ENCODE results near the gene RPL27. TPM values are rescaled to one million over a fixed set of nuclear protein-coding genes. Genes with fewer than 3 reads are reported as not detected.
A peak's percentile ranks its signal among the peaks of the same experiment; 100 is the strongest.

RPL27 gene
- total RNA-seq, 1 donor from 2014 or later, result 1,032 TPM

DNA sequence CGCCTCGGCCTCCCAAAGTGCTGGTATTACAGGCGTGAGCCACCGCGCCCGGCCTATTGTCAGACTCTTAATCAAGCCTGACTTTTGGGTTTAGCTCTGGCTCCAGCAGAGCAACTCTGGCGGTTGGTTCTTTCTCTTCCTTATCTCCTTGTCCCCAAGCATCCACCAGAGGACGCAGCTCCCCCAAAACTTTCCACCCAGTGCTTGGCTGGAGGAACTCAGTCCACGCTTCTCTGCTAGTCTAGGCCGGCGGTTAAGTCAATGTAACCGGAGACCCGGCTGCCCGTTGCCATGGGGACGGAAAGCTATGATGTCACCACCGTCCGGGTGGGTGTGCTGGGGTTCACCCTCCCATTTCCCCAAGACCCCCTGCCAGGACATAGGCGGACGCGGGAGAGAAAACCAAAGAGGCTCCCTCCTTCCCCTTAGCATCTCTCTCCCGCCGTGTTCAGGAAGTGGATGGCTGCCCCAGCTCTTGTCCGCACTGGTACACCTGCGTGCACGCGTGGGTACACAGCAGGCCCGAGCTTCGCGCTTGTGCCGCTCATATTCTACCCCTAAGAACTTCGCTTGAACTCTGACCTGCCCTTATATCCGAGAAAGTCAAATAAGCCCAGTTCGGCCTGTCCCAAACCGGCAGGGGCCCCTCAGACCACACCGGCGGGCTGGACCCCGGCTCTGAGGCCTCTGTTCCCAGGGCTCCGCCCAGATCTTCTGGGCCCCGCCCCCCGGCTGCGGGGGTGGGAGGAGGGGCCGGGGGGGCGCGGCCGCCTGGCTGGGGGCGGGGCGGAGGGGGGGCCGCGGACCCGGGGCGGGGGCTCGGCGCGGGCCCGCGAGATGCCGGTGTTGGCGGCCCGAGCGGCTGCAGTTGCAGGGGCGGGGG is 26.4 kb downstream of the RPL27 start, which contains the start of gene RND2:
TSS of gene RND2 (plus strand) at position 825 of the 883 bp plus-strand sequence. CDS start 117 bp downstream, outside the sequence.
- TF ChIP-seq EZH2 (IDR thresholded peaks at IDR 0.05; ENCODE audit: insufficient read depth, low read length), result no peak
- TF ChIP-seq CTCF (IDR thresholded peaks at IDR 0.05; ENCODE audit: insufficient read depth, low read depth, low read length), result peak; percentile 71
- peak within 1 kb of the TSS; percentile 67 for H3K27ac ChIP-seq (ENCODE audit: low read depth, low read length)
- Mint-ChIP-seq H3K27me3 (ENCODE audit: low read depth, unreplicated experiment) (peaks cover 6% of the 10 kb centered on the region), H3K27ac (ENCODE audit: unreplicated experiment) (peak within 1 kb of the TSS; percentile 70), H3K36me3 (ENCODE audit: low read depth, unreplicated experiment) (no peaks in the 10 kb centered on the region), H3K9me3 (ENCODE audit: unreplicated experiment) (no peaks in the 10 kb centered on the region), H3K4me3 (ENCODE audit: unreplicated experiment) (peak within 1 kb of the TSS; percentile 84), H3K4me1 (ENCODE audit: low read depth, unreplicated experiment) (peaks cover 8% of the 10 kb centered on the region)
- DNase-seq (ENCODE audit: low read depth) (peak; percentile 90), FAIRE-seq (peak; percentile 70)
- peak within 1 kb of the TSS; percentile 91 for H3K4me3 ChIP-seq (ENCODE audit: insufficient read depth, low read depth, low read length)
- peak within 1 kb of the TSS; percentile 100 for H3K4me2 ChIP-seq (ENCODE audit: low read length)
- H2AFZ ChIP-seq (ENCODE audit: low read depth, low read length), result peak within 1 kb of the TSS; percentile 98
- H3K9me3 ChIP-seq (ENCODE audit: insufficient read depth, low read depth, low read length), result no peaks in the 10 kb centered on the region
- peaks cover 23% of the 10 kb centered on the region for H3K4me1 ChIP-seq (ENCODE audit: insufficient read depth, low read length)
- peak within 1 kb of the TSS; percentile 89 for H3K9ac ChIP-seq (ENCODE audit: low read length)
- H3K27me3 ChIP-seq (ENCODE audit: insufficient read depth, low read length), result no peaks in the 10 kb centered on the region
- no peaks in the 10 kb centered on the region for H4K20me1 ChIP-seq (ENCODE audit: insufficient read depth, low read length)
- H3K79me2 ChIP-seq (ENCODE audit: insufficient read depth, low read length), result peaks cover 23% of the 10 kb centered on the region
- no peaks in the 10 kb centered on the region for H3K36me3 ChIP-seq (ENCODE audit: insufficient read depth, low read length)

GRCh38 chr17:43025290-43025657 is 27.1 kb downstream of the RPL27 start:
- peak overlapping the region; percentile 81 for H3K4me3 Mint-ChIP-seq (ENCODE audit: unreplicated experiment)
- peaks cover 6% of the 10 kb centered on the region for H3K27me3 Mint-ChIP-seq (ENCODE audit: low read depth, unreplicated experiment)
- no peaks in the 10 kb centered on the region for H3K9me3 ChIP-seq (ENCODE audit: insufficient read depth, low read depth, low read length)
- peaks cover 2% of the 10 kb centered on the region for H3K4me1 Mint-ChIP-seq (ENCODE audit: low read depth, unreplicated experiment)
- H3K4me3 ChIP-seq (ENCODE audit: insufficient read depth, low read depth, low read length), result peak overlapping the region; percentile 46
- H4K20me1 ChIP-seq (ENCODE audit: insufficient read depth, low read length), result no peaks in the 10 kb centered on the region
- FAIRE-seq (no peak), DNase-seq (ENCODE audit: low read depth) (no peak)
- no peaks in the 10 kb centered on the region for H3K9me3 Mint-ChIP-seq (ENCODE audit: unreplicated experiment)
- H3K36me3 Mint-ChIP-seq (ENCODE audit: low read depth, unreplicated experiment), result no peaks in the 10 kb centered on the region
- H3K4me2 ChIP-seq (ENCODE audit: low read length), result peak overlapping the region; percentile 85
- peak overlapping the region; percentile 61 for H3K9ac ChIP-seq (ENCODE audit: low read length)
- peak overlapping the region; percentile 77 for H2AFZ ChIP-seq (ENCODE audit: low read depth, low read length)
- peaks cover 17% of the 10 kb centered on the region for H3K79me2 ChIP-seq (ENCODE audit: insufficient read depth, low read length)
- H3K27ac ChIP-seq (ENCODE audit: low read depth, low read length), result no peak overlapping the region
- TF ChIP-seq EZH2 (IDR thresholded peaks at IDR 0.05; ENCODE audit: insufficient read depth, low read length) (no peak), CTCF (IDR thresholded peaks at IDR 0.05; ENCODE audit: insufficient read depth, low read depth, low read length) (no peak)
- H3K4me1 ChIP-seq (ENCODE audit: insufficient read depth, low read length), result peaks cover 18% of the 10 kb centered on the region
- no peaks in the 10 kb centered on the region for H3K27me3 ChIP-seq (ENCODE audit: insufficient read depth, low read length)
- peak overlapping the region; percentile 69 for H3K27ac Mint-ChIP-seq (ENCODE audit: unreplicated experiment)
- no peaks in the 10 kb centered on the region for H3K36me3 ChIP-seq (ENCODE audit: insufficient read depth, low read length)
